ENCODE measurements around the gene ERN1. TPM values are rescaled to one million over a fixed set of nuclear protein-coding genes. Genes with fewer than 3 reads are reported as not detected.

ERN1 gene
- total and polyA plus RNA-seq, 2 donors, result 9.1 to 10.0 TPM

DNA sequence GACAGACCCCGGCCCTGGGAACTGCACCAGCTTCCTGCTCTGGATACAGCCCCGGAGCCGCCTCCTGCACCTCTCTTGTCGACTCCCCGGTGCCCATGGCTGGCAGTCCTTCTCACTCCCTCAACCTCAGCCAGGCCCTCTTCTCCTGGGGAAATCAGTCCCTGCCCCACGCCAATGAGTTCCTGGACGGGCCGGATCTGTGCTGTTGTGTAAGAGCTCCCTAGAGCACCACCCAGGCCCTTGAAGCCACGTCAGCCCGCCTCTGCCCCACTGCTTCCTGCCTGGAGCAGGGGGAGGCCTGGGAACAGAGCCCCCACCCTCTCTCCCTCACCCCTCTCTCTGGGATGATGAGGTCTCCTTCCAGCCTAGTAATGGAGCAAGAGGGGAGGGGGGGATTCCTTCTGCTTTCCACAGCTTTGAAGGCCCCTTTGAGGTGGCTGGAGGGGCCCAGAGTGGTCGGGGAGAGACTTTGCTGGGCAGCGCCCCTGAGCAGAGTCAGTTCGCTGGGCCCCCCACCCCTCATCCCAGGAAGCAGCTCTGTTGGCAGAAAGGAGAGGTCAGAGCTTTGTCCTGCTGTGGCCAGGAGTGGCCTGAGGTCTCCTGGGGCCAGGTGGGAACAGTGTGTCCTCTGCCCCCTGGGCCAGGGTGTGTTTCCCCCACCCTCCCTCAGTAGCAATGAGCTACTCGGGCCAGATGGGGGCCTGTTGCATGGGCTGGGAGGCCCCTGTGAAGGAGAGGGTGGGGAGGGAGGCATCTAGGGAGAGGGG lies 128.0 kb downstream of the ERN1 start:
- DNase-seq (ENCODE audit: extremely low spot score), result no peak
- 81% methylated on average over 14 of the region's 14 CpGs for WGBS
- H3K4me1 ChIP-seq (ENCODE audit: insufficient read depth), result no peaks in the 10 kb centered on the region
- H3K36me3 ChIP-seq (ENCODE audit: insufficient read depth), result no peaks in the 10 kb centered on the region
- no peak overlapping the region for H3K27ac ChIP-seq (ENCODE audit: low read depth)
- no peak overlapping the region for H3K4me3 ChIP-seq (ENCODE audit: low read depth, low read length)

DNA sequence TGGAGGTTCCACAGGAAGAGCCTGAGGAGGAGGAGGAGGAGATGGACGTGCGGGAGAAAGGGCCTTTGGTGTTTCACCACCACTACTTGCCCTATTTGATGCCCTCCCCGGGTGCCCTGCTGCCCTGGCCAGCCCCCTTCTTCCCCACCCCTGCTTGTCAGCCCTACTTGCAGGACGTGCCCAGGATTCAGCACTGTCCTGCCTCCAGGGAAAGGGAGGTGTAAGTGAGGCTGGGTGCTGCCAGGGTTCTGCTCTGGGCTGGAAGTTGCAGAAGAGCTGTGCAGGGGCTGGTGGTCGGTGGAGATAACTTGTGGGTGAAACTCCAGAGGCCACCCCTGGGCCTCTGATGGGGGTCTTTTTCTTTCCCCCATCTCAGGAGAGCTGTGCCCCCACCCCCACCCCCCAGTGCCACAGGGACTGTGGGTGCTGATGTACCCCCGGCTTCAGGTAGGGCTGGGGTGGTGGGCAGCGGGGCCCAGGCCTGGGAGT lies 128.8 kb downstream of the ERN1 start:
- no peak overlapping the region for H3K27ac ChIP-seq (ENCODE audit: low read depth)
- 91% methylated on average over 7 of the region's 7 CpGs for whole genome bisulfite sequencing
- no peak for DNase-seq (ENCODE audit: extremely low spot score)

DNA sequence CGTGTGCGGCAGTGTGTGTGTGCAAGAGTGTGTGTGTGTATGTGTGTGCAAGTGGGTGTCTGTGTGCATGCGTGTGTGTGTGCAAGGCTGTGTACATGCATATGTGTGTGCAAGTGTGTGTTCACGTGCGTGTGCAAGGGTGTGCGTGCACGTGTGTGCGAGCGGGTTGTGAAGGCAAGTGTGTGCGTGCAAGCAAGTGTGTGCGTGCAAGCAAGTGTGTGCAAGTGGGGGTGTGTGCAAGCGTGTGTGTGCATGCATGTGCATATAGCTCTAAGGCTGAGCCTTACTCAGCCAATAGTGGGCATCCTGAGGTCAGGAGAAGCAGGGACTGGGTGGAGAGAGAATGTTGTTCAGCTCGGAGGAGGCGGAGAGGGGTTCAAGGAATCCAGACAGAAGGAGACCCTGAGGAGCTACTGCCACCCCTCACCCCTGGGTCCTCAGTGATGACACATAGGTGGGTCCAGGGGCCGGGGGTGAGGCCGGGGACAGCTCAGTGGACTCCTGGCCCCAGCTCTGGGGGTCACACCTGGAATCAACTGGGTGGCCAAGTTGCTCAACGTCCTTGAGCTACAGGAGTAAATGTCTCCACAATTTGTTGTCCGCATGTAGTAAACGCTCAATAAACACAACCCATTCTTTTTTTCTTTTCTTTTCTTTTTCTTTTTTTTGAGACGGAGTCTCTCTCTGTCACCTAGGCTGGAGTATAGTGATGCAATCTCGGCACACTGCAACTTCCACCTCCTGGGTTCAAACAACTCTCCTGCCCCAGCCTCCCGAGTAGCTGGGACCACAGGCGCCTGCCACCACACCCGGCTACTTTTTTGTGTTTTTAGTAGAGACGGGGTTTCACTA lies 130.0 kb downstream of the ERN1 start:
- 88% methylated on average over 25 of the region's 25 CpGs for WGBS
- no peak for DNase-seq (ENCODE audit: extremely low spot score)
- H3K4me3 ChIP-seq (ENCODE audit: low read depth, low read length), result no peak overlapping the region
- no peak overlapping the region for H3K27ac ChIP-seq (ENCODE audit: low read depth)
- H3K4me1 ChIP-seq (ENCODE audit: insufficient read depth), result no peaks in the 10 kb centered on the region
- no peaks in the 10 kb centered on the region for H3K36me3 ChIP-seq (ENCODE audit: insufficient read depth)

More for the DNA sequence above, 128.8 kb downstream of the ERN1 start:
- Histone ChIP-seq H3K36me3 (ENCODE audit: insufficient read depth) (no peaks in the 10 kb centered on the region), H3K4me3 (ENCODE audit: low read depth, low read length) (no peak overlapping the region), H3K4me1 (ENCODE audit: insufficient read depth) (no peaks in the 10 kb centered on the region)

DNA sequence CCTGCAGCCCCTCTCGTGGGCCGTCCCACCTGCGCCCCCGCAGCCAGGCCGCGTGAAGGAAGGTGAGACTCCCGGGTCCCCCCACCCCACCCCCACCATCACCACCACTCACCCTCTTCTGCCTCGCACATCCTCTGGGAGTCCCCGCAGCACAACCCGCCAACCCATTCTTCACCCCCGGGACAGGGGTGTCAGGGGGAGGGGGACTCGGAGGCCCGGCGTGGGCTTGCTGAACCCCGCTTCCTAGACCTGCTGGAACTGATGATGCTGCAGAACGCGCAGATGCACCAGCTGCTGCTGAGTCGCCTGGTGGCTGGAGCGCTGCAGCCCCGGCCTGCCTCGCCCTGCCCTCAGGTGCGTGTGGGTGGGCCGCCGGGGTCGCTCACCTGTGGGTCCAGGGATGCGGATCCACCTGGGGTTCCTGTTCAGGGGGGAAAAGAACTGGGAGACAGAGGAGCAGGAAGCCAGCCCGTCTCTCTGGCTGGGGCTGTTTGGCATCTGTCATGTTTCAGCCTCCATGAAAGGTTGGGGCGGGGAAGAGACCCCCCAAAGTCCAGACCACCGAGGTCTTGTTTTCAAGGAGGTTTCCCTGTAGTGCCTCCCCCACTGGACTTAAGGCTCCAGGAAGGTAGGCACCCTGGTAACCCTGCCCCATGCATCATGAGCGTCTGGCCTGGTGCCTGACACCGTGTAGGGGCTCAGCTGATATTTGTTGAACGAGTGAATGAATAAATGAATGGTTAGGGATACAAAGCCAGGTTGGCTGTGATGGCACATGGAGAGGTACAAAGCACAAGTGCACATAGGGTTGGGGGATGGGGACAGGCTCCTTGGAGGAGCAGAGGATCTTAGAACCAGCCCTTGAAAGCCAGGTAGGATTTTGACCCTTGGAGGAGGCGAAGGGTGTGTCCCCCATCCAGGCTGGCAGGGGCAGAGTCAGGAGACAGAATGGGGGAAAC lies 130.9 kb downstream of the ERN1 start:
- H3K36me3 ChIP-seq (ENCODE audit: insufficient read depth), result no peaks in the 10 kb centered on the region
- no peak overlapping the region for H3K27ac ChIP-seq (ENCODE audit: low read depth)
- peak overlapping the region; percentile 49 for H3K4me3 ChIP-seq (ENCODE audit: low read depth, low read length)
- DNase-seq (ENCODE audit: extremely low spot score), result no peak
- no peaks in the 10 kb centered on the region for H3K4me1 ChIP-seq (ENCODE audit: insufficient read depth)
- 25% methylated on average over 33 of the region's 33 CpGs for WGBS

DNA sequence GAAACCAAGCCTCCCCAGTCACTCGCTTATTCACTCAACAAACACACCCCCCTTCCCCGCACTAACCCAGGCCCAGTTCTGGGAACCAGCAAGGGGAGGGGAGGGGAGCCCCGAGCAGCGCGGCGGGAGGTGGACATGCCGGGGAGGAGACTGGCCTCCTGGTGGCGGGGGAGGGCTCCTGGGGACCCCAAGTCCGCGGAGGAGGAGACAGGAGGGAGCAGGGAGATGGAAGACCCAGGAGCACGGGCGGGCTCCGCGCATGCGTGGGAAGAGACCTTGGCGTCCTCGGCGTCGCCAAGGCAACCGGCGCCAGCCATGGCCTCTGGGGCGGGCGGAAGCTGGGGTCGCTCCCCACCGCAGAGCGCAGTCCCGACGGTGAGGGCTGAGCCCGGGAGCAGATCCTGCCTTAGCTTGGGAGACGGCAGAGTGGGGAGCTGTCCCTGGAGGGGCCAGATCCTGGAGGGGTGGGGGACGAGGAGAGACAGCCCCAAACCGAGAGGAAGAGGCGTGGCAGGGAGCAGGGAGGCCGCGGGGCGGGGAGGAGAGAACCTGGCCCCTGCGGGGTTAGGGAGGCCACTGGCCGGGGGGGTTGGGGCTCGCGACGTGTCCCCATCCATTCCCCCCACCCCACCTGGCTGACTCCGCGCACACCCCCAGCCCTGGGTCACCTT lies 131.8 kb downstream of the ERN1 start, which contains the start of gene PRR29:
Gene PRR29 (plus strand): TSS at position 302 of the 671 bp plus-strand sequence. CDS start 14 bp downstream, at position 316.
- 1% methylated on average over 43 of the region's 43 CpGs for WGBS
- Histone ChIP-seq H3K4me3 (ENCODE audit: low read depth, low read length) (peak within 1 kb of the TSS; percentile 49), H3K27ac (ENCODE audit: low read depth) (no peak within 1 kb of the TSS)

DNA sequence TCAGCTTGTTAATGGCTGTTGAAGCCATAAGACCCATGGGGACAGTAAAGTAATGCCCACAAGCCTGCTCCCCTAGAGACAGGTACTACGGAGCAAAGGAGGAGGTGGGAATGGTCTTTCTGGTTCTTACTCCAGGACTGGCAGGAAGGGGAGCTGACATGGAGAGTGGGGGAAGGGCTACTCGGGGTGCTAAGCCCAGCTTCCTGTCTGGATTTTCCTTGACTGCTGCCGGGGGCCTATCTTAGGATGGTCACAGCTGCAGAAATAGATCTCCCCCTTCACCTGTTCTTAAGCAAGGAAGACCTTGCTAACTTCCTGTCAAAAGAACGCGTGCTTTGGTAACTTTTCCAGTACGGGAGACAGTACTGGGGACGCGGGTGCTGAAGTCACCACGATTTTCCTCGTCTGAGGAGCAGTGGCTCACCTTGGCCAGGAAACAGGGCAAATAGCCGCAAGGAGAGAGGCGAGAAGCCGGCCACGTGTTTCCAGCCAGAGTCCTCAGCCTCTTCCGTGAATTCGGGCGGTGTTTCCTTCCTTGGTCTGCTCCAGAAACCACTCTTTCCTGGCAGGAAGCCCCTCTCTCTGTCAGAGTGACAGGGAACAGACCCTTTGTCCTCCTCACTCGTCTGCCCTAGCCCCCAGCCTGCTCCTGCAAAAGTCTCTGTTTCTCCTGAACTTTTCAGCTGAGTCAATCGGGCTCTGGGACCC lies 132.4 kb downstream of the ERN1 start:
- no peak for DNase-seq (ENCODE audit: extremely low spot score)
- no peaks in the 10 kb centered on the region for H3K36me3 ChIP-seq (ENCODE audit: insufficient read depth)
- no peak overlapping the region for H3K27ac ChIP-seq (ENCODE audit: low read depth)
- H3K4me1 ChIP-seq (ENCODE audit: insufficient read depth), result no peaks in the 10 kb centered on the region
- WGBS, result 17% methylated on average over 19 of the region's 19 CpGs
- H3K4me3 ChIP-seq (ENCODE audit: low read depth, low read length), result peak overlapping the region; percentile 49

More for the DNA sequence above, 131.8 kb downstream of the ERN1 start, which contains the start of gene PRR29:
- Histone ChIP-seq H3K36me3 (ENCODE audit: insufficient read depth) (no peaks in the 10 kb centered on the region), H3K4me1 (ENCODE audit: insufficient read depth) (no peaks in the 10 kb centered on the region)
- DNase-seq (ENCODE audit: extremely low spot score), result no peak

DNA sequence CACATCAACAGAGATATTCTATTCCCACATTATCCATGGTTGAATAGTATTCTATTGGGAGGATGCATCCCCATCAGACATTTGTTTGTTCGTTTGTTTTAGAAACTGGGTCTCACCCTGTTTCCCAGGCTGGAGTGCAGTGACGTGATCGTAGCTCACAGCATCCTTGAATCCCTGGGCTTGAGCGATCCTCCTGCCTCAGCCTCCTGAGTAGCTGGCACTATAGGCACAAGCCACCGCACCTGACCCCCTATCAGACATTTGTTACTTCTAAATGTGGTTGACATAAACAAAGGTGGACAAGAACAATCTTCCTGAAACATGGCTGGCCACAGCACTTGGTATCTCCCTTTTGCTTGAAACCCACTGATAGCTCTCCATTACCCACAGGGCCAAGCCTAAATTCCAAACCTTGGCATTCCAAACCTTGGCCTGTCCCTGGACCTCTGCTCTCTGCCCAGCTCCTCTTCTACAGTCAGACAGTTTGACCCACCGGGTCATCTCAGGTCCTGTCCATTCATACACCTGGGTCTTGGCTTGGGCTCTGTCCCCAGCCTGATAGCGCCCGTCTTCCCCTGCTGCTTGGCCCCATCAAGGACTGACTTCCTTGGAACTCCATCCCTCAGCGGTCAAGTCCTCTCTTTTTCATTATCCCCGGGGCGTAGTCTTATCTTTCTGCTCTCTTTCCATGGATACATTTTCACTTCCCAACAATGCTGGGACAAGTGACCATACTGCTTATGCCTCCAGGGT lies 133.3 kb downstream of the ERN1 start:
- no peaks in the 10 kb centered on the region for H3K4me1 ChIP-seq (ENCODE audit: insufficient read depth)
- no peak overlapping the region for H3K27ac ChIP-seq (ENCODE audit: low read depth)
- WGBS, result 94% methylated on average over 11 of the region's 11 CpGs
- H3K36me3 ChIP-seq (ENCODE audit: insufficient read depth), result no peaks in the 10 kb centered on the region
- H3K4me3 ChIP-seq (ENCODE audit: low read depth, low read length), result no peak overlapping the region
- DNase-seq (ENCODE audit: extremely low spot score), result no peak

DNA sequence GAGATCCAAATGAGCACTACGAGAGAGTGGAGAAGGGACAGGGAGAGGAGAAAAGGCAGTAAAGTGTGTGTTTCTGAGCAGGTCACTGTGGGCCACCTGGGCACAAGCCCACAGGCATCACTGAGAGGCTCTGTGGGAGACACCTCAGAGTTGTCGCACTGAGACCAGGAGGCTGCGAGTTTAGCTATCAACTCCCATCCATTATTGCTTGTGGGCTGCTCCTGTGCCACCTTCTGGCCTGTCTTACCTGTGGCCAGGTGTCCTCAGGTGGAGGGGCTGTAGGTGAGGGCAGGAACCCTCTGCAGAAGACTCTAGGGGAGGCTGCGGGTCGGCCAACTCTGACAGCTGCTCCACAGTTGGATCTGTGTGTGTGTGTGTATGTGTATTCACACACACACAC lies 134.3 kb downstream of the ERN1 start:
- H3K4me1 ChIP-seq (ENCODE audit: insufficient read depth), result no peaks in the 10 kb centered on the region
- no peak overlapping the region for H3K4me3 ChIP-seq (ENCODE audit: low read depth, low read length)
- 85% methylated on average over 5 of the region's 5 CpGs for WGBS
- no peak overlapping the region for H3K27ac ChIP-seq (ENCODE audit: low read depth)
- no peak for DNase-seq (ENCODE audit: extremely low spot score)
- no peaks in the 10 kb centered on the region for H3K36me3 ChIP-seq (ENCODE audit: insufficient read depth)

DNA sequence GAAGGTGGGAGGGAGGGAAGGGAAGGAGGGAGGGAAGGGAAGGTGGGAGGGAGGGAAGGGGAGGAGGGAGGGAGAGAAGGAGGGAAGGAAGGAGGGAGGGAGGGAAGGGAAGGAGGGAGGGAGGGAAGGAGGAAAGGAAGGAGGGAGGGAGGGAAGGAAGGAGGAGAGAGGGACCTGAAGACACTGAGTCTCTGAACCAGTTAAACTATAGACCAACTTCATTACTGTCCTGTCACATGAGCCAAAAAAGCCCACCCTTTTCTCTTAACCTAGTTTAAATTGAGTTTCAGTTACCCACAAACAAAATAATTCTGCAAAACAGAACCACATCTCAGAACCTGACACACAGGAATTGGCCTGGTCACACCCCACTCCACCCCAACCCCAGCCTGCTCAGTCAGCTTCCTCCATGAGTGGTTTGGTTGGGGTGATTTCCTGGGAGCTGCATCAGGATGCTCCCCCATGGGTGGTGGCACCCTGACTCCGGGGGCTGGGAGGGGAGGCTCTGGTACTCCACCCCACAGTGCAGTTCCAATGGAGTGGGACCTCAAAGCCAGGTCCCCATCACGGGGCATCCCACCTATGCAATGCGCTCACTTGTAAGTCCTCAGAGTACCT lies 136.5 kb downstream of the ERN1 start:
- DNase-seq (ENCODE audit: extremely low spot score), result no peak
- no peak overlapping the region for H3K4me3 ChIP-seq (ENCODE audit: low read depth, low read length)
- WGBS, result 83% methylated on average over 3 of the region's 3 CpGs
- H3K36me3 ChIP-seq (ENCODE audit: insufficient read depth), result no peaks in the 10 kb centered on the region
- H3K4me1 ChIP-seq (ENCODE audit: insufficient read depth), result no peaks in the 10 kb centered on the region
- no peak overlapping the region for H3K27ac ChIP-seq (ENCODE audit: low read depth)

DNA sequence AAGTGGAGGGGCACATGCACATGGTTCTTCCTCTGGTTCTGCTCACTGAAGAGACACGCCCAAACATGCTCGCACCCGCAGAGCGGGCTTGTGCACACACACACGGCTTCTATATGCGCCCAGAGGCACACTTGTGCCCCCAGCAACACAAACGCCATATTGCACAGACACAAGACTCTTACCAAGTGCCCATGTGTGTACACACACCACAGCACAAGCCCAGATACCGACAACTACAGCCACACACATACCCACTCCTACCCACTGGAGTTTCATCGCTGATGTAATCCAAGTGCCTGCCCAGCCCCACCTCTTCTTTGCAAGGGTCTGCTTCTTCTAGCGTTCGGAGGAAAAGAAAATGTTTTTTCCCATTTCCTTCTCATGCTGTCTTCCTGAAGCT lies 138.3 kb downstream of the ERN1 start:
- Histone ChIP-seq H3K4me3 (ENCODE audit: low read depth, low read length) (no peak overlapping the region), H3K4me1 (ENCODE audit: insufficient read depth) (no peaks in the 10 kb centered on the region), H3K27ac (ENCODE audit: low read depth) (no peak overlapping the region), H3K36me3 (ENCODE audit: insufficient read depth) (no peaks in the 10 kb centered on the region)
- 80% methylated on average over 11 of the region's 11 CpGs for WGBS
- DNase-seq (ENCODE audit: extremely low spot score), result no peak

DNA sequence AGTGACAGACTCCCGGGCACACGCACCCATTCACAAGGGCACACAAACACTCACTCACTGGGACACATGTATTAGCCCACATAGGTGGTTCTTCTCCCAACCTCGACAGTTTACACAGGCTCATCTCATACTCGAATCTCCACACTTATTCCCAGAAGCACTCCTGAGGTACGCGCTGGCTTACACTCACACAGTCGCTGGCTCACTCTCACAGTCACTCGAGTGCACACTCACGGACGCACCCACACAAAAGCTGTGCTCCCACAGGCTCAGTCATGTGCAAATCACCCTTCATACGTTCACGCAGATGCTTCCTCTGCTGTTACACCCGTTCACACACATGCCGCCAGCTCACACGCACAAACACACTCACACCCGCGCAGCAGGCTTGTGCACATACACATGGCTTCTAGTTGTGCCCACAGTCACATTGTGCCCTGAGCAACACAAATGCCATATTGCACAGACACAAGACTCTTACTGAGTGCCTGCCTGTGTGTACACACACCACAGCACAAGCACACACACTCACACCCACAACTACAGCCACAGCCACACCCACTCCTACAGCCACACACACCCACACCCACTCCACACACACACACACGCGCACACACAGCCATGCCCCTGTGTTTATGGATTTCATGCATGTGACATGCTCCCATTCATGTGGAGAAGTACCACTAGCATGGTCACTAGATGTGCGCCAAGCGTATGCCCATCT lies 140.2 kb downstream of the ERN1 start:
- 90% methylated on average over 21 of the region's 21 CpGs for WGBS
- H3K4me3 ChIP-seq (ENCODE audit: low read depth, low read length), result no peak overlapping the region
- no peak for DNase-seq (ENCODE audit: extremely low spot score)

More for the DNA sequence above, 140.2 kb downstream of the ERN1 start:
- Histone ChIP-seq H3K27ac (ENCODE audit: low read depth) (no peak overlapping the region), H3K36me3 (ENCODE audit: insufficient read depth) (no peaks in the 10 kb centered on the region), H3K4me1 (ENCODE audit: insufficient read depth) (no peaks in the 10 kb centered on the region)
